ENCODE data around the gene ECHS1. TPM values are rescaled to one million over a fixed set of nuclear protein-coding genes. Genes with fewer than 3 reads are reported as not detected.

ECHS1 gene
- total and polyA plus RNA-seq, 9 of the 15 experiments (the other 6 are each of a cell fraction or from before 2014, with no cell fraction given), result 16.6 to 100 (median 68.1) TPM

DNA sequence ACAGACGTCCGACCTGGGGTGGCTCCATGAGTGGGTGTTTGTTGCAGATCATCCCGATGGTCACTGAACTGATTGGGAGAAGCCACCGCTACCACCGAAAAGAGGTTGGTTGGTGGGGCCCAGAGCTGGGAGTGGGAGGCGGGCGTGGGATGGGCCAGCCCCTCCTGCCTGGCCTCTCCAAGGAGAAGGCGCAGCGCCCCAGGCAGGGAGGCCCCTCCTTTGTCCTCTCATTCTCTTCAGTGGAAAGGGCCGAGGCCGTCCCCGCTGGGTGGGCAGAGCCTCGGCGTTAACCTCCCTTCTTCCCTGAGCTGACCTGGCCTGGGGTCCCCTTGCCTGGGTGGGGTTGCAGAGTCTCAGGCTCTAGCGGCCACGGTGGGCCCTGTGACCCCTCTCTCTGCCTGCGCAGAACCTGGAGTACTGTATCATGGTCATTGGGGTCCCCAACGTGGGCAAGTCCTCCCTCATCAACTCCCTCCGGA is 26.0 kb upstream of the ECHS1 start:
- DNase-seq (ENCODE audit: extremely low read depth in 1 of 4, low spot score in 3 of 4) (no peak), FAIRE-seq (no peak), ATAC-seq (no peak)
- ChIA-PET CTCF (ENCODE audit: low intra/inter-chr PET ratio) (no interaction called here), POLR2A (no interaction called here)
- Histone ChIP-seq H2AFZ (ENCODE audit: low read depth, low read length) (no peak overlapping the region), H3K4me1 (replicated peaks in 1 of 2; ENCODE audit: control insufficient read depth in 2 of 2, insufficient read depth in 2 of 2, low read length in 2 of 2) (peaks cover 5 to 27% of the 10 kb centered on the region in 2 experiments; a peak in 4 of 5 replicates), H3K4me2 (ENCODE audit: insufficient read depth, low read length) (no peak overlapping the region), H3K4me3 (no peak overlapping the region), H3K36me3 (ENCODE audit: control insufficient read depth, insufficient read depth, low read length) (peaks cover 52% of the 10 kb centered on the region; the same call in 2 of the 3 replicates), H3K27ac (ENCODE audit: extremely low read depth, low read depth, low read length) (no peak overlapping the region), H3K9me1 (ENCODE audit: control insufficient read depth, insufficient read depth, low read length) (no peaks in the 10 kb centered on the region), H4K20me1 (replicated peaks; ENCODE audit: control insufficient read depth, insufficient read depth, low read length) (no peaks in the 10 kb centered on the region), H3K27me3 (ENCODE audit: control insufficient read depth in 2 of 2, insufficient read depth in 2 of 2, low read length in 2 of 2) (no peaks in the 10 kb centered on the region), H3K79me2 (ENCODE audit: control insufficient read depth, insufficient read depth, low read length) (peaks cover 20% of the 10 kb centered on the region), H3K9me3 (replicated peaks; ENCODE audit: control insufficient read depth, insufficient read depth, low read depth, low read length) (no peaks in the 10 kb centered on the region), H3K9ac (ENCODE audit: insufficient read depth in 1 of 2, low read depth in 2 of 2, low read length in 2 of 2) (peak overlapping the region in 1 of 2 experiments; percentile 45; a peak in 2 of 4 replicates)
- intact Hi-C loops (cut with micrococcal nuclease) (loop anchor here (10.0 kb wide), 1 partner anchor 74 kb away; no protein-coding TSS in a partner anchor), in situ Hi-C loops (cut with MboI) (no loop called here)
- 87% methylated on average over 3 of the region's 19 CpGs for whole genome bisulfite sequencing (ENCODE audit: insufficient coverage, low coverage, missing lambda C conversion rate)
- TF ChIP-seq CEBPG (CRISPR knock-in tag; IDR thresholded peaks at IDR 0.05), result no peak
- TF ChIP-seq CEBPG (tag; conservative IDR thresholded peaks at IDR 0.05 in 1 of 2, IDR thresholded peaks at IDR 0.05 in 1 of 2), result no peak
- no peak for TF ChIP-seq MYBL2 (IDR thresholded peaks at IDR 0.05; ENCODE audit: low read depth)
- TF ChIP-seq MYBL2 (CRISPR knock-in tag; IDR thresholded peaks at IDR 0.05; ENCODE audit: borderline replicate concordance), result no peak
- no peak for TF ChIP-seq FOXJ2 (tag; IDR thresholded peaks at IDR 0.05)
- no peak for TF ChIP-seq RBM15 (IDR thresholded peaks at IDR 0.05; ENCODE audit: insufficient read depth, low read length)
- 0 out of 2 replicates have a peak, but pooled peaks have one; percentile 21 for TF ChIP-seq RBFOX2 (IDR thresholded peaks at IDR 0.05; ENCODE audit: low read depth, low read length)
- no peak for TF ChIP-seq MEF2D (tag; conservative IDR thresholded peaks at IDR 0.05; ENCODE audit: low read depth)
- TF ChIP-seq EZH2 (IDR thresholded peaks at IDR 0.05; ENCODE audit: borderline replicate concordance, low read depth, low read length), result no peak
- TF ChIP-seq, protein P1, sequence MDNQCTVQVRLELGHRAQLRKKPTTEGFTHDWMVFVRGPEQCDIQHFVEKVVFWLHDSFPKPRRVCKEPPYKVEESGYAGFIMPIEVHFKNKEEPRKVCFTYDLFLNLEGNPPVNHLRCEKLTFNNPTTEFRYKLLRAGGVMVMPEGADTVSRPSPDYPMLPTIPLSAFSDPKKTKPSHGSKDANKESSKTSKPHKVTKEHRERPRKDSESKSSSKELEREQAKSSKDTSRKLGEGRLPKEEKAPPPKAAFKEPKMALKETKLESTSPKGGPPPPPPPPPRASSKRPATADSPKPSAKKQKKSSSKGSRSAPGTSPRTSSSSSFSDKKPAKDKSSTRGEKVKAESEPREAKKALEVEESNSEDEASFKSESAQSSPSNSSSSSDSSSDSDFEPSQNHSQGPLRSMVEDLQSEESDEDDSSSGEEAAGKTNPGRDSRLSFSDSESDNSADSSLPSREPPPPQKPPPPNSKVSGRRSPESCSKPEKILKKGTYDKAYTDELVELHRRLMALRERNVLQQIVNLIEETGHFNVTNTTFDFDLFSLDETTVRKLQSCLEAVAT (IDR thresholded peaks at IDR 0.05), result no peak
- TF ChIP-seq ZC3H8 (IDR thresholded peaks at IDR 0.05), result no peak
- TF ChIP-seq POLR2G (IDR thresholded peaks at IDR 0.05; ENCODE audit: low read depth, low read length), result peak; percentile 42; the same call in 1 of the 2 replicates
- no peak for TF ChIP-seq ZFP1 (CRISPR knock-in tag; IDR thresholded peaks at IDR 0.05)
- BruUV-seq (replicated peaks), result no TSS peak
